Suprapubic skin (tissue), 4 donors: ENCODE data around the gene RAB44.

Experiments
- EP300 ChIP-seq: sonication (generic); formaldehyde crosslinking; IDR thresholded peaks from one replicate; pipeline ENCODE4 v1.6.1; 2017; ENCODE audit warnings: antibody characterized with exemption
- POLR2A ChIP-seq, 2 donors: fragments of 450-650 bp; IDR thresholded peaks; one replicate each; pipeline ENCODE4 v1.6.1; 2017; ENCODE audit warnings: antibody characterized with exemption in 2 of 2, mild to moderate bottlenecking in 2 of 2, moderate library complexity in 2 of 2
- POLR2AphosphoS5 ChIP-seq, 3 donors: sonication (generic); formaldehyde crosslinking; IDR thresholded peaks; one replicate each; pipeline ENCODE4 v1.6.1; 2017; ENCODE audit warnings: antibody characterized with exemption in 3 of 3
- TF ChIP-seq, protein P1 (sequence below), 2 donors: fragments of 200-600 bp in 1 of 2; fragments of 450-650 bp in 1 of 2; sonication (generic) in 1 of 2; IDR thresholded peaks; one replicate each; pipeline ENCODE4 v1.5.1; 2016 to 2019; ENCODE audit warnings: antibody characterized with exemption in 2 of 2, mild to moderate bottlenecking in 1 of 2, moderate library complexity in 1 of 2

DNA sequence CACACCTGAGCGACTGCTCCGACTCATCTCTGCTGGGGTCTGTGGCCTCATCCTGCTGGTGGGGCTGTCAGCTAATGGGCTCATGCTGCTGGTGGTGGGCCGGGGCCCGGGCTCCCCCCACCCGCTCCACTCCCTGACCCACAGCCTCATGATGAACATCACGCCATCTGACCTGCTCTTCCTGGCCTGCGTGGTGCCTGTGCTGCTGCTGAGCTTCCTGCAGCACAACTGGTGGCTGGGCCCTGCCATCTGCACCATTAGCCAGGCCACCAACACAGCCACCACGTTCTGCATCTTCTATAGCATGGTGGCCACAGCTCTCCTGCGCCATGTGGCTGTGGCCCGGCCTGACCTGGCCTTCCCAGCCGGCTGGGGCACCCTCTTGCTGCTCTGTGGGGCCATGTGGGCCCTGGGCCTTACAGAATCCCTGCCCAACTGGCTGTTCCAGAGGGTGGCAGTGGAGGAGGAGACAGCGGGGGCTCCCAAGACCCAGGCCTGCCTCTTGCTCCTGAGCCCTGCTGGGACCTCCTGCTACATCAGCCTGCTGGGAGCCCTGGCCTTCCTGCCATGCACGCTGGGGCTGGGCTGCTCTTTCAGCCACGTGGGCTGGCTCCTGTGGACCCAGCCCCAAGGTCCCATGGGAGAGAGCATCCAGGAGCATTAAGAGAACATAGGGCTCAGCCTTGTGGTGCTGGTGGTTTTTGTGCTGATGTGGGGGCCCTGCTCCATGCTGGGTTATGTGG lies 39.6 kb downstream of the RAB44 start:
- TF ChIP-seq, protein P1, sequence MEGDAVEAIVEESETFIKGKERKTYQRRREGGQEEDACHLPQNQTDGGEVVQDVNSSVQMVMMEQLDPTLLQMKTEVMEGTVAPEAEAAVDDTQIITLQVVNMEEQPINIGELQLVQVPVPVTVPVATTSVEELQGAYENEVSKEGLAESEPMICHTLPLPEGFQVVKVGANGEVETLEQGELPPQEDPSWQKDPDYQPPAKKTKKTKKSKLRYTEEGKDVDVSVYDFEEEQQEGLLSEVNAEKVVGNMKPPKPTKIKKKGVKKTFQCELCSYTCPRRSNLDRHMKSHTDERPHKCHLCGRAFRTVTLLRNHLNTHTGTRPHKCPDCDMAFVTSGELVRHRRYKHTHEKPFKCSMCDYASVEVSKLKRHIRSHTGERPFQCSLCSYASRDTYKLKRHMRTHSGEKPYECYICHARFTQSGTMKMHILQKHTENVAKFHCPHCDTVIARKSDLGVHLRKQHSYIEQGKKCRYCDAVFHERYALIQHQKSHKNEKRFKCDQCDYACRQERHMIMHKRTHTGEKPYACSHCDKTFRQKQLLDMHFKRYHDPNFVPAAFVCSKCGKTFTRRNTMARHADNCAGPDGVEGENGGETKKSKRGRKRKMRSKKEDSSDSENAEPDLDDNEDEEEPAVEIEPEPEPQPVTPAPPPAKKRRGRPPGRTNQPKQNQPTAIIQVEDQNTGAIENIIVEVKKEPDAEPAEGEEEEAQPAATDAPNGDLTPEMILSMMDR (IDR thresholded peaks at IDR 0.05): no peak
- TF ChIP-seq POLR2AphosphoS5 (IDR thresholded peaks at IDR 0.05): no peak
- TF ChIP-seq POLR2A (IDR thresholded peaks at IDR 0.05): no peak
- no peak for TF ChIP-seq EP300
